EL (cell line): ENCODE measurements around the gene MCF2.

Source experiments
- DNase-seq: peaks from one replicate; pipeline ENCODE4 v3.0.0-alpha.2; 2016

The MCF2 gene

DNA sequence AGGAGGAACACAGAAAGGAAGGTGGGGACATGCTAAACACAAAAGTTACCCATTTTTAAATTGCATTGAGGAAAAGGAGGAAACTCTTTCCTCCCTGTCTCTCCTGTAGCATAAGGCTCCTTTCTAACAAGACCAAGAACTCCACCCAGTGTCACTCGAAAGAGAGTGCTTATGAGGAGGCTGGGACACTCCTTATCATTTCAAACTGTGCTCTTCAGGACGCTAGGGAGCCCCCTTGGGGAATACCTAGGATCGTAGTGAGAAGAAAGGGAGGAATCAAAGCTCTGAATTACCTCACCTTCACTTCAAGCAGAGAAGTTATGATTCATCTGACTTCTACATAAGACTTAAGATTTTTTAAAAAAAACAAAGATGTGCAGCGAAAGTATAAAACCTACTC is 111.9 kb downstream of the MCF2 start:
- DNase-seq, result no peak

DNA sequence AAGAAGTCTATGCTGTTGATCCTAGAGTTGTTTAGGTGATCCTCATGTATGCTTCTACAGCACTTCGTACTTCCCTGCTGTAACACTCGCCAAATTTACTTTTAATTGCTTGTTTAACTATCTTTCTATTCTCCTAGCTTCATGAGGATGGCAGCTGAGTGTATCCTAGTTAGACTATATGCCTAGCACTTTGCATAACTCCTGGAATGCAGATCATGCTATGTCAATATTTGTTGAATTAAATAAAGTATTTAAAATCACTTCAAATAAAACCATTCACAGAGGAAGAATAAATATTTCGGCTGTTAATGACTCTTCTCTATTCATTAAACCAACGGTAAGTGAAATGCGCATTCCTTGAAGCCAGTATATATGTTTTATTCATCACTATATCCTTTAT is 122.4 kb downstream of the MCF2 start:
- no peak for DNase-seq

DNA sequence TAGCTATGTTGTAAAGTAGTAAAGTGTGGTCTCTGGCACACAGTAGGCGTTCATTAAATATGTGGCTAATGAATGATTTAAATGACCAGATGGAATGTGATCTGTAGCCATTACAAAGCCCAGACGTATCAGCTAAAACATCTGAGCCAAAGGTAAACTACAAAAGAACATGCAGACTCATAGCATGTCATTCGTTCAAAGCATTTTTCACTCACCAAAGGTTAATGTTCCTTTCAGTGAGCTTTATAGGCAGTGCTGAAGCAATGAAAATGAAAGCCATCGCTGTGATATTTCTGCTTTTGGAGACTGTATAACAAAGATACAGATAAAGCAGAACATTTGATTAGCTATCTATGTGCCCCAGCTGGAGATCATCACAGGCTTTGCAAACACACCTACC is 126.9 kb downstream of the MCF2 start:
- no peak for DNase-seq

DNA sequence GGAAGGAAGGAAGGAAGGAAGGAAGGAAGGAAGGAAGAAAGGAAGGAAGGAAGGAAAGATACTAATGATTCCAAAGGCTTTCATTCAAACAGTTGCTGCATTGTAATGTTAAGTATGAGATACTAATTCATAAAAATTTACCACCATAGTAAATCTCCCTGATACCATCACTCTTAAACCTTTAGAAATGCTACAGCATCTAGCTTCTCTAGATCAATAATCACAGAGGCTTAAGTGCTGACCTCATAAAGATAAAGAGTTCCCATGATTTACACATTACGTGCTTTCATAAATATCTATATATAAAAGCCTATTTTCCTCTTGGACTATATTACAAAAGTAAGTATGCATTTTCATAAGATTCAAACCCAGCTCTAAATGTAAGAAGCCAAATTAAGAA is 141.0 kb downstream of the MCF2 start:
- DNase-seq, result no peak

DNA sequence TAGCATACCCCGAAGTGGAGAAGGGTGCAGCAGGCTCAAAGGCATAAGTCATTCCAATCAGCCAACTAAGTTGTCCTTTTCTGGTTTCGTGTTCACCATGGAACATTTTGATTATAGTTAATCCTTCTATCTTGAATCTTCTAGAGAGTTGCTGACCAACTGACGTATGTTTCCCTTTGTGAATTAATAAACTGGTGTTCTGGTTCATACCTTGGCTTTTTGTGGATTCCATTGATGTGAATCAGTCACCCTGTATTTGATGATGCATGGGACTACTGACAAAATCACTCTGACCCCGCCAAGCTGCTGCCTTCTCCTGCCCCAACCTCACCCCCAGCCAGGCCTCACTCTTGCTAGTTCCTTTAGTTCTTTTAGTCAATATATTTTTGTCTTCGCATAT is 144.7 kb downstream of the MCF2 start:
- no peak for DNase-seq

DNA sequence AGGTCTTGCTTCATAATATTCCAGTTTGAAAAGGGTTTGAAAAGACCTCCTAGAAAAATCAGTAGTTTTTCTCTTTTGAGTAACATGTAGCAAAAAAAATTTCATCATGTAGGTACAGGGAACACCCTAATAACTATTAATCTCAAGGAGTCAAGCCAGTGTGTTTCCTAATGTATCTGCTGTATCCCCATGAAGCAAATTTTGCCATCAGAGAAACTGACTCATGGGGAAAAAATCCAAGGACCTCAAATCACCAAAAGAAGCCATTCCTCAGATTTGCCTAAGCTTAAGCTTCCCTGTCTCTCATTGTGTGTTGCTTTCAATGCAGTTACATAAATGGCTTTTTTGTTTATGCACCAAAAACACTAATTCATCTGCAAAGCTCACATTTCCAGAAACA is 147.7 kb downstream of the MCF2 start:
- DNase-seq, result peak; percentile 0

DNA sequence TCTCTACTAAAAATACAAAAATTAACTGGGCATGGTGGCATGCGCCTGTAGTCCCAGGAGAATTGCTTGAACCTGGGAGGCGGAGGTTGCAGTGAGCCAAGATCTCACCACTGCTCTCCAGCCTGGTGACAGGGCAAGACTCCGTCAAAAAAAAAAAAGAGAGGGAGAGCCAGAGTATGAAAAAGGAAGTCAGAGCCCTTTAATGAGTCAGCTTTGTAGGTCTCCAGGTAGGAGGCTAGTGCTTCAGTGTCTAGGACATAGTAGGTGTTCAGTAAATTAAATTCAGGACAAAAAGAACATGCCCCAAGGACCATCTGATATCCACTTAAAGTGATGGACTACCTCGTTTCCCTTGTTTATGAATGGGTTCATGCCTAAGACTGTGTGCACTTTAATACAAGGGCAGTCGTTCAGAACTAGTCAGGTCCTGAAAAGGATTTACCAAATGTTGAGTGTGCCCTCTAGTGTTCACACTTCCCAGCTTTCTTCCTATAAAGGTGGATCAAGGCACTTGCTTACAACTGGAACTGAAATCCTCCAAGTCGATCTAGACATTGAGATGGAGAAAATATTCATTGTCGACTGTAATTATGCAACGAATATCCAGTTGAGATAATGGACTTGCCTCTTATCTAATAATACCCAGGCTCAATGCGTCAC is 148.5 kb downstream of the MCF2 start:
- DNase-seq, result peak; percentile 21

DNA sequence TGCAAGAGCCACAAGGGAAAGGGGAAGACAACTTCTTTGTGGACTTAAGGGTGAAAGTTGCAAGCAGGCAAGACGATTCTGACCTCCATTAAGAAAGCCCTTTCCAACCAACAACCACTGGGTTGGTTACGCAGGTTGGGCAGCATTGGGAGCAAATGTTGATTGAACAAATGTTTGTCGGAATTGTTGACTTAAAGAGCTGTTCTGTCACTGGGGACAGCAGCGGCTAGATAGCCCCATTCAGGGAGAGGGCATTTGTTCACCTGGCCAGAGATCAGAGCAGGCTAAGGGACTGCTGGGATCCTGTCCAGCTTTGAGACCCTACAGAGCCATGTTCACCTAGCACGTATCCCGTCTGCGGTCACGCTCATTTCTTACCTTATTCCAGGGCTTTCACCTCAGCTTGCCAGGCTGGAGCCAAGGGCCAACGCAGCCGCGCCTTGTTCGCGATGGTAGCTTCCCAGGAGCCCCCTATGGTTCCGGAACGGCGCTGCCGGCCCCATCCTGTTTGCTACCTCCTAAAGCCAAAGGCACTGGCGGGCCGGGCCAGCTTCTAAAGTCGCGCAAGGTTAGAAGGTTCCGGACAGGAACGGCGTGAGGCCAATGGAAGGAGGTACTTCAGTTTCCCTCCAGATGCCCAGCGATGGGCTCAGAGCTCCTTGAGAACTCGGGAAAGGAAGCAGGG is 152.8 kb downstream of the MCF2 start:
- DNase-seq, result no peak

DNA sequence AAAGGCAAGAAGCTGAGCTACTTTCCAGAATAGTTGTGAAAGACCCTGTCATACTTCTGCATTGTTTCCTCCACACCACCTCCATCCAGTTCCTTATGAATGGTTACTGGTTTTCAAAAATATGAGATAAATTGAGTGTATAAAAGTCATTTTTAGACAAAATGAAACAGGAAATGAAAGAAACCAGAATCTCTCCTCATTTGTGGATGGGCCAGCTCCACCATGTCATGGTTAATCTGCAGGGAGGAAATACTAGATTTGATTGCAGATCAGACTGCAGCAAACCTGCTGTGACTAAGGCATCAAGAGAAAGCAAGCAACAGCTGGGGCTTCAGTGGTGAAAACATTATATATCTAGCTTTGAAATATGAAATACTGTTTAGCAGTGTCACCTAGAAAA is 153.6 kb downstream of the MCF2 start:
- DNase-seq, result no peak

DNA sequence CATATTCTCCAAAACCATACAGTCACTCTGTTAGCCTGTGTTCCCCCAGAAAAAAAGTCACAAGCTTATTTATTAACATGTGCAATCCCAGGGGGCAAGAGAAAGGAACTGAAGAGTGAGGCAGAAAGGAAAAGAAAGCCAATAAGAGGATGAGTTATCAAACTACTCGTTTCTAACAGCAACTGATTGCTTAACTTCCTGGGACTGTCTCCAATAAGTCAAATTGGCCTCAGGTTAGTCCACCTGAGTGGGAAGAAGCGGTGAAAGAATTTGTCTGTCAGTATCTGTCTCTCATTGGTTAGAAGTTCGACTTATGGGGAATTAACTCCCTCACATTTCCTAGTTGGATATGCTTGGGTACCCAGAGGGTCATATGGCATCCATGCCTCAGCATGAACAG is 163.4 kb downstream of the MCF2 start:
- no peak for DNase-seq

DNA sequence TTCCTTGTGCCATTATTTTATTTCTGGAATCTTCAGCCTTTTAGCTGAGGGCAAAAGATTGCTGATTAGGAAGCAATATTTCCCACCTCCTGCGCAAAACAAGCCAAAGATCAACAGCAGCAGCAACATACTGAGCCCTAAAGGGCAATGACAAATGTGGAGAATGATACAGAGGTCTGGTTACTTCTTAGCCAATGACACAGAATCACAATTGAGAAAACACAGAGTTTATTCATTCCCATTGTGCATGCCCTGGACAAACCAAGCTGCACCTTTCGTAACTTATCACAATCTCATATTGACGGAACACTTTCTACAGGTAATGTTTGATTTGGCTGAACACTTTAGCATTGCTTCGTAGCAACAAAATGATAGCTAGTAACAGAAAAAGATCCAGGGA is 164.0 kb downstream of the MCF2 start:
- no peak for DNase-seq

DNA sequence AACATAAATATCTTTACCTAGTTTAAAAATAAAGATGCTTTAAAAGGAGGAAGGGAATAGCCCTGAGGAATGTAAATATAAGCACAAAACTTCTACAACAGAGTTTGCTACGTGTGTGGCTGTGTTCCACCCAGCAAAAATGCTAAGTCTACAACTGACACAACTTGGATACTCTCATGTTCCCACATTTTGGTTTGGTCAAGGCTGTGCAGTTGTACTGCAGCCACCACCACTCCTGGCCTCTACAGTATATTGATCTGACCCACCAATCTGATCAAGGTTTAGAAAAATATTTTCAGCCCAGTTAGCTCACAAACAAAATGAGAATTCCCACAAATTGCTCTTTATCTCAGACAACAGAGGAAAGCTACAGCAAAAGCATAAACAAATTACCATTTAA is 165.3 kb downstream of the MCF2 start:
- no peak for DNase-seq

DNA sequence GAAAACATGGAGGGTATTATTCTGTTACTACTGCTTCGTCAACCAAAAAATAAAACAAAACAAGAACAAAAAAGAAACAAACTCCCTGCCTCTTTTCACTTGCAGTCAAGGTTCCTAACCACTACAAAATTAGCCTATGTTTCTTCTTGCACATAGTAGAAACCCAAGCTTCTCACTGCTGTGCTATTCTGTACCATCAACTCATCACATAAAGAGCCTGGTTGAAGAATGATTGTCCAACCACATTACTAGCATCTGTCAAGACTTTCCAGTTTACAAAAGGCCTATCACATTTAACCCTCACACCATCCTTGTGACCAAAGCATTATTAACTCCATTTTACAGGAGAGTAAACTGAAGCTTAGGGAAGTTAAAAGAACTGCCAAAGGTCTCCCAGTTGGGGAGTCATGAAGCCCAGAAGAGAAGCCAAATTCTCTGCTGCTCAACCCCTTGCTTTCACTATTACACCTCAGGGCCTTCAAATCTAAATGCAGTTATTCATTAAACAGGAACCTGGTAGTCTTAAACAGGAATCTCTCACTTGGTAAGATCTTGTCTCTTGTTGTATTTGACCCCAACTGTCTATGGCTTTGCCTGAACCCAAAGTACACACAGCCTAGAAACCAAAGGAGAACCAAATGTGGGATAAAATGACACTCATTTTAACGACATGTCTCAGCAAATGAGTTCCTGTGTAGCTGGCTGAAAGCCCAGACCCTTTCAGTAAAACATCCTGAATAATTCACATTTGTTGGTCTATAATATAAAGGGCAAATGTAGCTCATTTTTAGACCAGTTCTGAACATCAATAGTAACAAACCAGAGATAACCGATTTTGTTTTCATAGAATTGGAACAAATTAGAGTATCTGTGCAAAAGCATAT is 168.8 kb downstream of the MCF2 start:
- DNase-seq, result no peak

DNA sequence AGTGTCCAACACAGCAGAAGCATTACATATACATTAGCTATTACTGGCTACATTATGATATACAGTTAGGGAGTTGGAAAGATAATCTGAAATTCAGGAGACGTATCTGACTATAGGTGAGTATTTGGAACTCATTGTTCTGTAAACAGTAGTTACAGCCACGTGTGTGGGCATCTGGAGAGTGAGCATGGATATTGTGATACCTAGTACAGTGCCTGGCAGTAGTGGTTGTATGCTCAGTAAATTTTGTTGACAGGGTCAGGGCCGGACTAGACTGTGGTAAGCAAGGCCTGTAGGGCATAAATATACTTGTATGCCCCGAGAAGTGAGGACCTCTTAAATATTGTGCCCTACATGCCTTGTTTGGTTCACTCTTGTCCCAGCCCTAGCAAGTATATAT is 174.5 kb downstream of the MCF2 start:
- DNase-seq, result no peak

DNA sequence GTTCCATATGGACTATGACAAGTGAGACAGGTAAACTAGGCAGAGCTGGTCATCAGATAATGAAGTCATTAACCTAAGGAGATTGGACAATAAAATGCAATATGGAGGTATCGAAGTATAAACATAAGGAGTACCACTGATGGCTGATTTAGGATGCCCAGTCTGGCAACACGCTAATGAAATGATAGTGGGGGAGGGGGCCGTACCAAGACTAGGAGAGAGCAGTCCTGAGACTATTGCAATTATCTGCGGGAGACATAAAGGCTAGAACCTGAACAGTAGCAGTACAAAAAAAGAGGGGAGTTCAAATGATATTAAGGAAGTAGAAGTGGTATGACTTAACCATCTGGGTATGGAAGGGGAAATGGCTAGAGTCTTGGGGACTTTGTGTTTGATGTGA is 175.1 kb downstream of the MCF2 start:
- no peak for DNase-seq
